HepG2 (cell line): Measurements from ENCODE around the gene KRT17. TPM values are rescaled to one million over a fixed set of nuclear protein-coding genes. Genes with fewer than 3 reads are reported as not detected.

Source experiments
- CBFB ChIP-seq: sonication (generic); formaldehyde crosslinking; IDR thresholded peaks from 2 replicates; pipeline ENCODE4 v1.4.0; 2020; ENCODE audit warnings: missing genetic modification reagents
- CEBPG ChIP-seq: IDR thresholded peaks from 2 replicates; pipeline ENCODE4 v1.6.1; 2016
- ESRRA ChIP-seq: sonication (generic); formaldehyde crosslinking; IDR thresholded peaks from 2 replicates; pipeline ENCODE4 v1.5.1; 2020; ENCODE audit warnings: mild to moderate bottlenecking, low read depth, missing genetic modification reagents
- HOMEZ ChIP-seq: IDR thresholded peaks from 2 replicates; pipeline ENCODE4 v1.6.1; 2016; ENCODE audit warnings: low read depth
- JARID2 ChIP-seq: sonication (generic); formaldehyde crosslinking; IDR thresholded peaks from 2 replicates; pipeline ENCODE4 v1.8.1; 2023; ENCODE audit warnings: missing genetic modification reagents, inconsistent platforms; ENCODE audit not compliant: insufficient replicate concordance
- KAT8 ChIP-seq: IDR thresholded peaks from 2 replicates; pipeline ENCODE4 v1.6.1; 2016; ENCODE audit warnings: missing genetic modification reagents, missing compliant biosample characterization
- KDM5A ChIP-seq: fragments of 200-600 bp; sonication (generic); IDR thresholded peaks from 2 replicates; pipeline ENCODE4 v1.7.0; 2018; ENCODE audit warnings: antibody characterized with exemption, mild to moderate bottlenecking, low read length, borderline replicate concordance
- MAFK ChIP-seq, 2 experiments: IDR thresholded peaks in 1 of 2; conservative IDR thresholded peaks in 1 of 2; 2 replicates each; pipeline ENCODE4 v1.6.1; 2011; ENCODE audit warnings: improper control_type of control experiment in 2 of 2, low read length in 2 of 2
- MBNL3 ChIP-seq: fragments of 250-450 bp; sonication (Bioruptor Pico); conservative IDR thresholded peaks from 2 replicates; pipeline ENCODE4 v1.8.0; 2022; ENCODE audit warnings: mild to moderate bottlenecking, inconsistent platforms
- NR3C1 ChIP-seq: sonication (generic); formaldehyde crosslinking; IDR thresholded peaks from 2 replicates; pipeline ENCODE4 v1.4.0; 2020; ENCODE audit warnings: missing genetic modification reagents
- RARA ChIP-seq: IDR thresholded peaks from 2 replicates; pipeline ENCODE4 v1.6.1; 2016; ENCODE audit warnings: missing genetic modification reagents, missing compliant biosample characterization
- SAFB2 ChIP-seq: sonication (generic); formaldehyde crosslinking; IDR thresholded peaks from 2 replicates; pipeline ENCODE4 v1.5.1; 2020; ENCODE audit warnings: missing genetic modification reagents, low read depth, mild to moderate bottlenecking, borderline replicate concordance
- SP1 ChIP-seq, 2 experiments: fragments of 450-650 bp in 1 of 2; sonication (generic) in 1 of 2; formaldehyde crosslinking in 1 of 2; IDR thresholded peaks; 2 replicates each; pipeline versions ENCODE4 v1.4.0 to v1.6.1; 2016 to 2020; ENCODE audit warnings: missing genetic modification reagents in 1 of 2
- SPEN ChIP-seq: sonication (generic); formaldehyde crosslinking; IDR thresholded peaks from 2 replicates; pipeline ENCODE4 v1.5.1; 2020; ENCODE audit warnings: low read depth, mild to moderate bottlenecking, missing genetic modification reagents
- TARDBP ChIP-seq: sonication (generic); formaldehyde crosslinking; IDR thresholded peaks from 2 replicates; pipeline ENCODE4 v1.8.0; 2022; ENCODE audit warnings: mild to moderate bottlenecking, missing genetic modification reagents
- TEAD3 ChIP-seq: optimal IDR thresholded peaks from 2 replicates; pipeline ENCODE3; 2016; ENCODE audit warnings: borderline replicate concordance
- TSC22D2 ChIP-seq: sonication (generic); formaldehyde crosslinking; IDR thresholded peaks from 2 replicates; pipeline ENCODE4 v1.5.1; 2020; ENCODE audit warnings: missing genetic modification reagents, mild to moderate bottlenecking, borderline replicate concordance
- ZFP41 ChIP-seq: sonication (generic); formaldehyde crosslinking; IDR thresholded peaks from 2 replicates; pipeline ENCODE4 v1.4.0; 2020; ENCODE audit warnings: mild to moderate bottlenecking, missing genetic modification reagents, borderline replicate concordance
- ZNF224 ChIP-seq: sonication (generic); formaldehyde crosslinking; IDR thresholded peaks from 2 replicates; pipeline ENCODE4 v1.5.0; 2020; ENCODE audit warnings: mild to moderate bottlenecking, missing genetic modification reagents
- ZNF264 ChIP-seq: sonication (generic); formaldehyde crosslinking; IDR thresholded peaks from 2 replicates; pipeline ENCODE4 v1.4.0; 2020; ENCODE audit warnings: missing genetic modification reagents
- ZNF33A ChIP-seq: sonication (generic); formaldehyde crosslinking; IDR thresholded peaks from 2 replicates; pipeline ENCODE4 v1.5.1; 2020; ENCODE audit warnings: missing genetic modification reagents, mild to moderate bottlenecking, moderate library complexity, borderline replicate concordance
- ZNF414 ChIP-seq: sonication (generic); formaldehyde crosslinking; IDR thresholded peaks from 2 replicates; pipeline ENCODE4 v1.5.0; 2020; ENCODE audit warnings: missing genetic modification reagents
- ZNF431 ChIP-seq: sonication (generic); formaldehyde crosslinking; IDR thresholded peaks from 2 replicates; pipeline ENCODE4 v1.9.0; 2022; ENCODE audit warnings: missing genetic modification reagents, low read depth, mild to moderate bottlenecking, borderline replicate concordance
- ZNF503 ChIP-seq: sonication (generic); formaldehyde crosslinking; IDR thresholded peaks from 2 replicates; pipeline ENCODE4 v1.4.0; 2020; ENCODE audit warnings: missing genetic modification reagents
- ZSCAN20 ChIP-seq: sonication (generic); formaldehyde crosslinking; IDR thresholded peaks from 2 replicates; pipeline ENCODE4 v1.4.0; 2020; ENCODE audit warnings: missing genetic modification reagents, mild to moderate bottlenecking, borderline replicate concordance
- polyA plus RNA-seq, 8 experiments: library from polyadenylated mRNA; depleted of rRNA in 3 of 8; stranded (reverse) in 7 of 8; unstranded in 1 of 8; fragments of >200 nt; fragmentation: Illumina TruSeq in 4 of 8; extraction: Trizol in 4 of 8; gene quantifications; 2 replicates each; pipeline versions ENCODE4 v1.2.1 to v1.2.3, GENCODE V29; 2011 to 2016; ENCODE audit warnings: low read depth in 4 of 8, missing spikeins in 1 of 8, mixed read lengths in 1 of 8; ENCODE audit not compliant: insufficient read depth in 1 of 8
- total RNA-seq, 5 experiments: library from RNA; depleted of rRNA; stranded (reverse); fragments of >200 nt; fragmentation: Illumina TruSeq; extraction: Trizol; gene quantifications; 2 replicates each; pipeline ENCODE4 v1.2.3, GENCODE V29; 2016; ENCODE audit warnings: low read depth in 1 of 5
- TF ChIP-seq, protein P1 (sequence below): sonication (generic); formaldehyde crosslinking; IDR thresholded peaks from 2 replicates; pipeline ENCODE4 v1.4.0; 2020; ENCODE audit warnings: missing genetic modification reagents

The KRT17 gene
- total and polyA plus RNA-seq, 2 of the 13 experiments (the other 11 are each of a cell fraction or from before 2014, with no cell fraction given): 0.38 to 0.82 TPM

DNA sequence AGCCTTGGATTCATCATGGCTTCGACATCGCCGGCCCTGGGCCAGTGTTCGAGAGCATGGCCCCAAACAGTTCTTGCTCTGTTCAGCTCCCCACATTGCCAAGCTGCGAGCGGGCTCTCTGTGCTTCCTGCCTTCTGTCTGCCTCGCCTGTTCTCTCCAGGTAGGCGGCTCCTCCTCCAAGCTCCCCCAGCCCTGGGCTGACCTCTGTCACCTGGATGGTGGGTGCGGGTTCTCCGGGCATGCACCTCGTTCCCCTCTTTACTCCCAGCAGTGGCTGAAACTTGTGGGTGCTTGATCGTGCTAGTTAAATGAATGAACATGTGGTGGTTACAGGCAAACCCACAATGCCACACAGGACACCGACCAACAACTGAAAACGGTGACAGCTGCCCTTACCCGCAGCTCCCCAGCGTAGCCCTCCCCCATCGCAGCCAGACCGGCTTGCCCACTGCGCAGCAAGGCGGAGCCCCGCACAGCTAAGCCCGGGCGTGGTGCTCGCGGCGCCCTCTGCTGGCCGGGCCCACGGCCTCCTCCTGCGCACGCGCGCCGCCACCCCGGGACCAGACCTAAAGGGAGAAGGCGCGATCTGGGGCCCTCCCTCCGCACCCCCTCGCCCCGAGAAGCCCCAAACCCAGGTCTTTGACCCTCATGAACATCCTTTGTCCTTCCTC lies 41.3 kb upstream of the KRT17 start (continued):
- TF ChIP-seq CBFB (peak; percentile 59; the same call in 1 of the 2 replicates), KAT8 (CRISPR knock-in tag) (peak; percentile 61; the same call in 1 of the 2 replicates), ZNF503 (CRISPR knock-in tag) (no peak), MBNL3 (no peak), ESRRA (CRISPR knock-in tag) (peak; percentile 69; the same call in 1 of the 2 replicates), SPEN (CRISPR knock-in tag) (peak; percentile 80; the same call in 1 of the 2 replicates), CEBPG (CRISPR knock-in tag) (0 out of 2 replicates have a peak, but pooled peaks have one; percentile 15), TSC22D2 (CRISPR knock-in tag) (no peak), KDM5A (no peak), ZSCAN20 (CRISPR knock-in tag) (no peak), TARDBP (CRISPR knock-in tag) (peak; percentile 93), SAFB2 (CRISPR knock-in tag) (peak; percentile 85), ZNF224 (CRISPR knock-in tag) (no peak), TEAD3 (CRISPR knock-in tag) (peak; percentile 53), HOMEZ (no peak), ZFP41 (CRISPR knock-in tag) (no peak), ZNF414 (CRISPR knock-in tag) (no peak), JARID2 (CRISPR knock-in tag) (no peak), NR3C1 (CRISPR knock-in tag) (no peak), ZNF33A (0 out of 2 replicates have a peak, but pooled peaks have one; percentile 80), MAFK (conservative IDR thresholded peaks at IDR 0.05 in 1 of 2, IDR thresholded peaks at IDR 0.05 in 1 of 2; ENCODE audit: low read length in 2 of 2) (no peak), RARA (CRISPR knock-in tag) (no peak), SP1 (IDR thresholded peaks at IDR 0.05) (no peak), SP1 (CRISPR knock-in tag; IDR thresholded peaks at IDR 0.05) (peak; percentile 63; the same call in 1 of the 2 replicates), ZNF431 (CRISPR knock-in tag) (no peak), ZNF264 (CRISPR knock-in tag) (no peak)
- TF ChIP-seq, protein P1, sequence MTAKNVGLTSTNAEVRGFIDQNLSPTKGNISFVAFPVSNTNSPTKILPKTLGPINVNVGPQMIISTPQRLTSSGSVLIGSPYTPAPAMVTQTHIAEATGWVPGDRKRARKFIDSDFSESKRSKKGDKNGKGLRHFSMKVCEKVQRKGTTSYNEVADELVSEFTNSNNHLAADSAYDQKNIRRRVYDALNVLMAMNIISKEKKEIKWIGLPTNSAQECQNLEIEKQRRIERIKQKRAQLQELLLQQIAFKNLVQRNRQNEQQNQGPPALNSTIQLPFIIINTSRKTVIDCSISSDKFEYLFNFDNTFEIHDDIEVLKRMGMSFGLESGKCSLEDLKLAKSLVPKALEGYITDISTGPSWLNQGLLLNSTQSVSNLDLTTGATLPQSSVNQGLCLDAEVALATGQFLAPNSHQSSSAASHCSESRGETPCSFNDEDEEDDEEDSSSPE: peak; percentile 36; the same call in 1 of the 2 replicates
